GM12878 (cell line): ENCODE measurements around the gene ACSL3. TPM values are rescaled to one million over a fixed set of nuclear protein-coding genes. Genes with fewer than 3 reads are reported as not detected.

Experiments used
- ATAC-seq: fragments of 200-7000 bp; cut with Tn5 transposase; 3 replicates; pipeline ENCODE4 v1.9.1; 2020; ENCODE audit warnings: mild to moderate bottlenecking, moderate library complexity
- BruUV-seq: library from RNA; stranded (reverse); fragments of 400-500 nt; replicated peaks from 2 replicates; lab custom pipeline; 2021; lab: Mats Ljungman, UMichigan
- CTCF ChIA-PET: fragments of 300-600 bp; sonication (Branson Sonifier 250); formaldehyde crosslinking; extraction: SDS; loops from one replicate; lab custom pipeline; 2021; ENCODE audit warnings: inconsistent platforms; lab: Yijun Ruan, JAX
- POLR2A ChIA-PET: fragments of 350-600 bp; formaldehyde crosslinking; extraction: SDS; loops from one replicate; lab custom pipeline; 2021; ENCODE audit warnings: inconsistent platforms; lab: Charles Lee
- RAD21 ChIA-PET: fragments of 300-600 bp; sonication (Branson Sonifier 250); formaldehyde crosslinking; loops from one replicate; lab custom pipeline; 2023; ENCODE audit warnings: antibody characterized with exemption; ENCODE audit not compliant: unreplicated experiment; lab: Charles Lee
- SMC1A ChIA-PET: fragments of 300-600 bp; sonication (Branson Sonifier 250); formaldehyde crosslinking; loops from one replicate; lab custom pipeline; 2023; ENCODE audit not compliant: unreplicated experiment, uncharacterized antibody; lab: Charles Lee
- DNase-seq: peaks from one replicate; pipeline ENCODE4 v3.0.0-alpha.2; 2011; ENCODE audit warnings: low read depth, low spot score
- FAIRE-seq: peaks from 3 replicates; lab custom pipeline; 2011; peaks lifted over from hg19 to GRCh38; lab: Jason Lieb, UNC
- H2AFZ ChIP-seq: 2 replicates; pipeline ENCODE4 v1.6.0; 2011; ENCODE audit warnings: low read depth, low read length, control low read depth; ENCODE audit not compliant: control insufficient read depth
- H3K27ac ChIP-seq: 2 replicates; pipeline ENCODE4 v1.5.1; 2011; ENCODE audit warnings: control low read depth; ENCODE audit not compliant: control insufficient read depth, insufficient read depth
- H3K27me3 ChIP-seq, 2 experiments: replicated peaks in 1 of 2; 2 replicates each; pipeline versions ENCODE4 v1.6.0 to v1.6.1; 2011; ENCODE audit warnings: low read length in 1 of 2; ENCODE audit not compliant: control insufficient read depth in 2 of 2, insufficient read depth in 2 of 2
- H3K36me3 ChIP-seq, 2 experiments: 2 replicates each; pipeline ENCODE4 v1.5.1; 2011; ENCODE audit warnings: low read length in 1 of 2; ENCODE audit not compliant: control insufficient read depth in 2 of 2, insufficient read depth in 2 of 2
- H3K4me1 ChIP-seq: 2 replicates; pipeline ENCODE4 v1.6.1; 2011; ENCODE audit warnings: mild to moderate bottlenecking, low read length, moderate library complexity, mixed read lengths; ENCODE audit not compliant: control insufficient read depth, insufficient read depth
- H3K4me2 ChIP-seq: 2 replicates; pipeline ENCODE4 v1.6.0; 2011; ENCODE audit warnings: control low read depth; ENCODE audit not compliant: control insufficient read depth, insufficient read depth
- H3K4me3 ChIP-seq: fragments of 200-600 bp; sonication (generic); 2 replicates; pipeline ENCODE4 v1.5.1; 2016
- H3K79me2 ChIP-seq: 2 replicates; pipeline ENCODE4 v1.6.0; 2011; ENCODE audit warnings: low read length; ENCODE audit not compliant: control insufficient read depth, insufficient read depth
- H3K9ac ChIP-seq: 2 replicates; pipeline ENCODE4 v1.8.0; 2011; ENCODE audit warnings: low read length, control low read depth, mixed read lengths; ENCODE audit not compliant: control insufficient read depth, insufficient read depth
- H3K9me3 ChIP-seq: replicated peaks from 3 replicates; pipeline ENCODE4 v1.5.1; 2011; ENCODE audit warnings: mild to moderate bottlenecking, low read length; ENCODE audit not compliant: control insufficient read depth, insufficient read depth
- H4K20me1 ChIP-seq: 2 replicates; pipeline ENCODE4 v1.6.0; 2011; ENCODE audit not compliant: control insufficient read depth, insufficient read depth
- FOXM1 ChIP-seq: IDR thresholded peaks from 2 replicates; pipeline ENCODE4 v1.6.1; 2012; ENCODE audit warnings: low read depth, mild to moderate bottlenecking, inconsistent platforms, low read length, moderate library complexity
- NR2F1 ChIP-seq: fragments of 450-650 bp; conservative IDR thresholded peaks from 2 replicates; pipeline ENCODE4 v1.6.1; 2017; ENCODE audit warnings: mild to moderate bottlenecking
- ZNF207 ChIP-seq: fragments of 450-650 bp; IDR thresholded peaks from 2 replicates; pipeline ENCODE4 v1.6.1; 2014; ENCODE audit warnings: antibody characterized with exemption, mild to moderate bottlenecking, borderline replicate concordance
- ZNF687 ChIP-seq: fragments of 450-650 bp; IDR thresholded peaks from 2 replicates; pipeline ENCODE4 v1.6.1; 2017; ENCODE audit warnings: mild to moderate bottlenecking, moderate library complexity
- WGBS: methylation state at CpG from one replicate; pipeline ENCODE4 v1.1.6; 2016; ENCODE audit warnings: low lambda C conversion rate; ENCODE audit not compliant: insufficient replicate concordance, insufficient coverage; ENCODE audit errors: missing lambda C conversion rate; 5-methylcytosine and 5-hydroxymethylcytosine counted together
- in situ Hi-C: fragments of 300-500 bp; cut with MboI; formaldehyde crosslinking; loops from 9 replicates; pipeline ENCODE4 v1.14.3; 2018; ENCODE audit warnings: mixed read lengths
- intact Hi-C: fragments of 100-400 bp; cut with micrococcal nuclease; formaldehyde crosslinking; loops from one replicate; pipeline ENCODE4 v1.14.2; 2022; ENCODE audit not compliant: unreplicated experiment
- polyA plus RNA-seq, 11 experiments: library from polyadenylated mRNA; depleted of rRNA in 4 of 11; unstranded in 6 of 11; stranded (reverse) in 5 of 11; fragments of >200 nt; fragmentation: Nextera tagmentation in 4 of 11; fragmentation: Illumina TruSeq in 1 of 11; extraction: Ambion mirVana in 4 of 11; extraction: Trizol in 1 of 11; gene quantifications; 1 replicate in 1 of 11; 2 replicates in 10 of 11; pipeline versions ENCODE4 v1.2.1 to v1.2.3, GENCODE V29; 2011 to 2016; ENCODE audit warnings: inconsistent platforms in 2 of 11, missing spikeins in 2 of 11, low read depth in 1 of 11
- total RNA-seq, 4 experiments: library from RNA; depleted of rRNA in 3 of 4; stranded (reverse); fragments of >200 nt in 3 of 4; fragmentation: Illumina TruSeq in 1 of 4; extraction: Trizol in 1 of 4; gene quantifications; 2 replicates each; pipeline versions ENCODE4 v1.2.1 to v1.2.3, GENCODE V29; 2013 to 2021
- TF ChIP-seq, protein P1 (sequence below): IDR thresholded peaks from 2 replicates; pipeline ENCODE4 v1.6.1; 2011; ENCODE audit warnings: borderline replicate concordance, low read depth, mild to moderate bottlenecking, moderate library complexity, low read length; ENCODE audit not compliant: insufficient read depth, poor library complexity, severe bottlenecking

Gene ACSL3
- total and polyA plus RNA-seq, 10 of the 15 experiments (the other 5 are each of a cell fraction or from before 2014, with no cell fraction given): 15.6 to 83.9 (median 56.7) TPM

GRCh38 chr2:222897898-222898297 is 37.1 kb downstream of the ACSL3 start (continued):
- no peak for TF ChIP-seq ZNF687
- no peak for TF ChIP-seq NR2F1
- TF ChIP-seq, protein P1, sequence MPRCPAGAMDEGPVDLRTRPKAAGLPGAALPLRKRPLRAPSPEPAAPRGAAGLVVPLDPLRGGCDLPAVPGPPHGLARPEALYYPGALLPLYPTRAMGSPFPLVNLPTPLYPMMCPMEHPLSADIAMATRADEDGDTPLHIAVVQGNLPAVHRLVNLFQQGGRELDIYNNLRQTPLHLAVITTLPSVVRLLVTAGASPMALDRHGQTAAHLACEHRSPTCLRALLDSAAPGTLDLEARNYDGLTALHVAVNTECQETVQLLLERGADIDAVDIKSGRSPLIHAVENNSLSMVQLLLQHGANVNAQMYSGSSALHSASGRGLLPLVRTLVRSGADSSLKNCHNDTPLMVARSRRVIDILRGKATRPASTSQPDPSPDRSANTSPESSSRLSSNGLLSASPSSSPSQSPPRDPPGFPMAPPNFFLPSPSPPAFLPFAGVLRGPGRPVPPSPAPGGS: no peak

DNA sequence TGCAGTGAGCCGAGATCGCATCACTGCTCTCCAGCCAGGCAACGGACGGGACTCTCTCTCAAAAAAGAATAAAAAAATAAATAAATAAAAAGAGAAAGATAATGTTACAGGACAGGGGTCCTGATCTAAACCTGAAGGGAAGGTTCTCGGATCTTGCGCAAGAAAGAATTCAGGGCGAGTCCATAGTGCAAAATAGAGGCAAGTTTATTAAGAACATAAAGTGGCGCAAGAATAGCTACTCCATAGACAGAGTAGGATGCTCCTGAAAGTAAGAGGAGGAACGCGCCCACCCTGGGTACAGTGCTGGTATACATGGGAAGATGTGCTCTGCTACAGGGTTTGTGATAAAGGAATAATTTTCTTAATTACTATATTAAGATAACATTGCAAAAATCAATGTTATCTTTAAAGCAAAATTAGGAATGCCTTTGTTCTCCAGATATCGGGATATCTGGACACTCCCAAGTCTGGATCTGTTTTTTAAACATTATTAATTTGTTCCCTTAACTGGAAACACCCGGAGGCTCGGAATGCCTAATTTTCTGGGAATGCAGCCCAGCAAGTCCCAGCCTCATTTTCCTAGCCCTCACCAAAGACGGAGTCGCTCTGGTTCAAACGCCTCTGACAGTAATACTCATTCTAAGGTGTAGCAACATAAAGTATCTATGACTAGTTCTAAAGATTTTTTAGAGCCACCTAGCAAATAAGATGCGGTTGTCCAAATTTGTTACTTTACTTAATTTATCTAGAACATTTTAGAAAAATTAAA is 38.8 kb downstream of the ACSL3 start:
- Histone ChIP-seq H3K27ac (no peak overlapping the region), H4K20me1 (no peaks in the 10 kb centered on the region), H3K9ac (no peak overlapping the region), H3K36me3 (no peaks in the 10 kb centered on the region; a peak in 1 of 4 replicates), H3K4me3 (no peak overlapping the region), H3K27me3 (no peaks in the 10 kb centered on the region), H3K4me2 (no peak overlapping the region), H2AFZ (no peak overlapping the region), H3K79me2 (no peaks in the 10 kb centered on the region; the same call in 1 of the 2 replicates), H3K9me3 (no peaks in the 10 kb centered on the region), H3K4me1 (no peaks in the 10 kb centered on the region)
- in situ Hi-C loops: loop anchor here (5.0 to 25.0 kb wide), 2 partner anchors 207 to 587 kb away; a partner anchor contains a TSS
- ChIA-PET SMC1A (interaction anchor here (0.6 to 5.5 kb wide), 7 partner anchors 10 to 191 kb away, joined by 3 to 100 read pairs (median 4); no protein-coding TSS in a partner anchor), CTCF (interaction anchor here (0.7 to 5.5 kb wide), 10 partner anchors 10 to 209 kb away, joined by 3 to 141 read pairs (median 4); no protein-coding TSS in a partner anchor), RAD21 (interaction anchor here (1.7 kb wide), 1 partner anchor 10 kb away, joined by 3 read pairs; no protein-coding TSS in a partner anchor), POLR2A (no interaction called here)
- FAIRE-seq (no peak), ATAC-seq (no peak), DNase-seq (no peak)
- no TSS peak for BruUV-seq
- TF ChIP-seq FOXM1: no peak
- TF ChIP-seq ZNF207: no peak
- intact Hi-C loops: no loop called here
- 88% methylated on average over 17 of the region's 17 CpGs for WGBS
